Esophagus (tissue), 2 donors: ENCODE measurements around the gene SDCCAG8. TPM values are rescaled to one million over a fixed set of nuclear protein-coding genes. Genes with fewer than 3 reads are reported as not detected.

Experiments
- H3K27ac ChIP-seq, 2 donors: one replicate each; pipeline ENCODE4 v1.5.1; 2013; ENCODE audit warnings: low read depth in 2 of 2, mild to moderate bottlenecking in 2 of 2, inconsistent platforms in 1 of 2, low read length in 1 of 2, moderate library complexity in 1 of 2
- H3K27me3 ChIP-seq, 2 donors: one replicate each; pipeline ENCODE4 v1.6.1; 2013; ENCODE audit warnings: low read length in 2 of 2, control low read depth in 1 of 2, mild to moderate bottlenecking in 1 of 2; ENCODE audit not compliant: insufficient read depth in 2 of 2, control insufficient read depth in 1 of 2
- H3K36me3 ChIP-seq, 2 donors: one replicate each; pipeline ENCODE4 v1.6.1; 2013; ENCODE audit warnings: low read length in 1 of 2; ENCODE audit not compliant: control insufficient read depth in 2 of 2, insufficient read depth in 2 of 2
- H3K4me1 ChIP-seq, 2 donors: one replicate each; pipeline ENCODE4 v1.6.1; 2013; ENCODE audit warnings: low read length in 1 of 2; ENCODE audit not compliant: control insufficient read depth in 2 of 2, insufficient read depth in 2 of 2
- H3K4me3 ChIP-seq, 2 donors: one replicate each; pipeline ENCODE4 v1.5.1; 2013; ENCODE audit warnings: low read length in 2 of 2, mild to moderate bottlenecking in 2 of 2, low read depth in 1 of 2, moderate library complexity in 1 of 2
- H3K9me3 ChIP-seq, 2 donors: one replicate each; pipeline ENCODE4 v1.6.1; 2013; ENCODE audit warnings: mild to moderate bottlenecking in 2 of 2, low read depth in 1 of 2, low read length in 1 of 2, moderate library complexity in 1 of 2; ENCODE audit not compliant: control insufficient read depth in 2 of 2, insufficient read depth in 1 of 2
- WGBS, 2 donors: extraction: QIAGEN DNeasy Blood & Tissue Kit; methylation state at CpG; one replicate each; pipeline ENCODE4 v1.1.7; 2013; 5-methylcytosine and 5-hydroxymethylcytosine counted together
- polyA plus RNA-seq, 2 donors: library from polyadenylated mRNA; stranded (reverse); fragments of 200-250 nt; gene quantifications; one replicate each; pipeline ENCODE4 v1.2.3, GENCODE V29; 2013
- donor health status: healthy with polysubstance abuse.
- donor health status: Bipolar disorder and iron deficiency.

Gene SDCCAG8
- polyA plus RNA-seq, 2 donors, result 11.2 to 12.2 TPM

DNA sequence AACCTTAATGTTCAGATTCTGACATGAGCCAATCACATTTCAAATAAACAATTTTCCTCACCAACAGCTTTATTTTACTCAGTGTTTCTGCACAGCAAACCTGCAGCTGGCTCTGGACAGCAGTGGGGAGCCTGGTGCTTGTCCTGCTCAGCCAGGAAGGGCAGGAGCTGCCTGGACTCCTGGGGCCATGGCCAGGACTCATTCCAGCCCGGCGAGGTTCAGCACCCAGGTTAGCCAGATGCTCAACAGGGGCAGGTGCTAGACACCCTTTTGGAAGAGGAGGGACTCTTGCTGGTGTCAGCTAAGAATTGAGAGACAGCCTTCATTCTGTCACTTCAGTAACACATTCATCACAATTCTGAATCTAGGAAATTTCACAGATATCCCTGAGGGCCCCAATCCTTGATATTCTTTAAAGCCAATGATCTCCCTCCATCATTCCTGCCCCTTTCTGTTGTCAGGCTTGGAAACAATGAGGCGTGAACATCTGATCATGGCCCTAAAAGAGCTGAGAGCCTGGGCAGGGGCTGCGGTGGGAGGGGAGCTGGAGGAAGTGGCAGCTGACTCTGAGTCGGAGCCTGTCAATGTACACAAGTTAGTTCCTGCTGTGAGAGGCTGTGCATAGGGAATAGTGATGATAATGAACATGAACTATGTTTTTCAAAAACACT is 251.3 kb downstream of the SDCCAG8 start:
- WGBS, 2 donors, result 81 to 88% methylated on average over 5 of the region's 5 CpGs
- Histone ChIP-seq H3K4me1 (no peaks in the 10 kb centered on the region), H3K9me3 (no peaks in the 10 kb centered on the region), H3K4me3 (no peak overlapping the region), H3K36me3 (peaks cover 0 to 6% of the 10 kb centered on the region in 2 donors), H3K27ac (no peak overlapping the region), H3K27me3 (no peaks in the 10 kb centered on the region)

DNA sequence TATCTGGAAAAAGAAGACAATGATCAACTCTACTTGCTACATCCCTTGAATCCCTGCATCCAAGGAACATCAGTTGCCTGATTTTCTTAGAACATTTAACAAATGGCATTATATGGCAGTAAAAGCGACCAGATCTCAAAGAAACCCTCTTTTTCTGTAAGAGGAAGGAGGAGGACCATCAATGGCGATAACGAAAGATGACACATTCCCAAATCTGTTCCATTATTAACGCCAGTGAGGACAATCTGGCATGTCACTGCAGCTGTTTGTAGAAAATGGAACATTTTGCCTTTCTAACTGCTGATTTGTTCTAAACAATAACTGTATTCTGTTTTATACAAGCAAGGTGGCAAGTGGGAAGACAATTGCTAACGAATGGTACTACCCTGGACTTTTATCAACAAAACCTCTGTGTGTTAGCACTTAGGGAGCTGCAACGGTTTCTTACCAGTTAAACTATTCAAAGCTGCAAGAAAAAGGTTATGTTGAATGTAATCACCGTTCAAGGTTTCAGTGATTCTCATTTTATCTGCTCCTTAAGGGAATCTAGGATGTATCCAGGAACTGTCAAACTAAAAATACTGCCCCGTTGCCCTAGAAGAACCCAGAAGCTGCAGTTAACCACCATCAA is 251.9 kb downstream of the SDCCAG8 start:
- WGBS, 2 donors, result 86 to 87% methylated on average over 8 of the region's 8 CpGs

DNA sequence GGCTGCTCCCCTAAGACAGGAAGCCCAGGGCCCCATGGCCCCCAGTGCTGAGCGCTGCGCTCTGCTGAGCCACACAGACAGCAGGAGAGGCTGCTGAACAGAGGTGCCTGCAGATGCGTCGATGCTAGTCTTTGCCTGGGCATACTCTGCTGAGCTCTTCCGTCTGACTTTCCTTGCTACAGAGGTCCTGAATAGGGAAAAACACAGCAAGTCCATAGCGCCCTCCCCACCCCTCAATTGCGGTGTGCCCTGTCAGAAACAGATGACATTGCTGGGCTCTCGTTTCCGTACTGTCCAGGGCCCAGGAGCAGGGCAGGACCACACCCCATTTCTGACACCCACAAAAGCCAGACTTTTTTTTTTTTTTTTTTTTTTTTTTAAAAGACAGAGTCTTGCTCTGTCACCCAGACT is 252.5 kb downstream of the SDCCAG8 start:
- 79 to 86% methylated on average over 9 of the region's 9 CpGs for WGBS, 2 donors
- Histone ChIP-seq H3K27ac (no peak overlapping the region), H3K4me3 (no peak overlapping the region), H3K4me1 (no peaks in the 10 kb centered on the region), H3K36me3 (peaks cover 0 to 6% of the 10 kb centered on the region in 2 donors), H3K9me3 (no peaks in the 10 kb centered on the region), H3K27me3 (no peaks in the 10 kb centered on the region)

More for the DNA sequence above, 251.9 kb downstream of the SDCCAG8 start:
- no peak overlapping the region for H3K4me3 ChIP-seq
- H3K9me3 ChIP-seq, result no peaks in the 10 kb centered on the region
- no peaks in the 10 kb centered on the region for H3K27me3 ChIP-seq
- H3K4me1 ChIP-seq, result no peaks in the 10 kb centered on the region
- H3K36me3 ChIP-seq, result peaks cover 0 to 6% of the 10 kb centered on the region in 2 donors
- H3K27ac ChIP-seq, result no peak overlapping the region

DNA sequence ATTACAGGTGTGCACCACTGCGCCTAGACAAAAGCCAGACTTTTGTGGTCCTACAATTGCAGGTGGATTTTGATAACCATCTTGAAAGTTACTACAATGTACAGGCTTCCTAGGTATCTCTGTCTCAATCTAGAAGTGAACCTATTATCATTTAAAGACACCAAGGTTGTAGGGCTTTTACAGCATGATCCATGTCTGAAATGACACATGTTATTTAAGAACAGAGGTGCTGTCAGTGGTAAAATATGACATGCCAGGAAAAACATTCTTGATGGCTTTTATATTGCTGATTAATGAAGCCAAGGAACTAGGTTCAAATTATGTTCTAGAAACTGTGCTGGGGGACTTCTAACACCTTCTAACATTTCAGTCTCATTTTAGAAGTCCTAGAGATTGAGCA is 253.1 kb downstream of the SDCCAG8 start:
- WGBS, 2 donors, result 93 to 100% methylated on average over 1 of the region's 1 CpG
- no peaks in the 10 kb centered on the region for H3K27me3 ChIP-seq
- H3K27ac ChIP-seq, result no peak overlapping the region
- H3K9me3 ChIP-seq, result no peaks in the 10 kb centered on the region
- H3K4me1 ChIP-seq, result no peaks in the 10 kb centered on the region
- H3K4me3 ChIP-seq, result no peak overlapping the region
- peaks cover 0 to 6% of the 10 kb centered on the region in 2 donors for H3K36me3 ChIP-seq

DNA sequence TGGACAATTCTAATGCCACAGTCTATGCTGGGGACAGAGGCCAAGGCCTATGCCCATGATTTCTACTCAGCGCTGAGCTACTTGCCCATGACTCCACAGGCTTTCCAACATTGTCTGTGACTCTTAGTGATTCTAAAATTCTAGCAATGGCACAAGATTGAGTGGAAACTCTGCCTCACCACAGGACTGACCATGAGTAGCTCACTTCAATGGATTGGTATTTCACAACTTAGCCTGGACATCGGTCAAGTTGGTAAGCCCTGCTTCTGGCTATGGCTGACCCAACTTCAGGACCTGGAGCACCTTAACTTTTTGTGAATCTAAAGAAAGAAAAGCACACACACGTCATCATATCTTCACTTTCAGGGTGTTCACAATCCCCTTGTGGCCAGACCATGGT is 255.1 kb downstream of the SDCCAG8 start:
- 97 to 98% methylated on average over 3 of the region's 3 CpGs for WGBS, 2 donors
- Histone ChIP-seq H3K27ac (no peak overlapping the region), H3K4me3 (no peak overlapping the region), H3K36me3 (peaks cover 0 to 3% of the 10 kb centered on the region in 2 donors), H3K27me3 (no peaks in the 10 kb centered on the region), H3K4me1 (no peaks in the 10 kb centered on the region), H3K9me3 (no peaks in the 10 kb centered on the region)

DNA sequence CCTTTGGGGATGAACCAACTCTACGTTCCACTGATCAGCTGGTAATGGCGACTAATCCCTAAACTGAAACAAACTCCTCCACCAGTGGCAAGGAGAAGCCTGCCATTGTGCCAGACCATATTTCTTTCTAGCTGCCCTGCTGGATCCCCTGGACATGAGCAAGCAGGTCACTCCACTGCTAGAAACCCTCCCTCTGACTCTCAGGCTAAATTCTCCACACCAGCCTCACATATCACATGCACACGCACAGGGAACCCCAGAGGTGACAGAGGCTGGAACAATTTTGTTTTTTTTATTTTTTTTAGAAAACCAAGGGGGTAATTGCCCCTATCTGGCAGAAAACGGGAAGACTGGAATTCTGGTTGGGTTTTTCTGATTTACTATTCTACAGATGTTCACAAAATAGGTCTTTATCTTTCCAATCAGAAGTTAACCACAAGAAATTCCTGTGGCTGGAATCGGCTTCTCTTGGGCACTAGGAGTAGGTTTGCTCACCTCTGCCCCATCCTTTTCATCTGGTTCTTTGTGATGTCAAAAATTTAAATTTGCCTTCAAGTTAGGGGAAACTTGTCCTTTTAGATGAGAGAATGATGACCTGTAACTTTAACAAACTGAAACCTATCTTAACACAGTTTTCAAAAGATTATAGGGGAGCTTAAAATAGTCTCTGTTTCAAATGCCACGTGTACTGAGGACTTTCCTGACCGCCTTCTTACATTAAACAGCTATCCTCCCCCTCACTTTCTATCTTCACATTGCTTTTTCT is 258.1 kb downstream of the SDCCAG8 start:
- 81% methylated on average over 7 of the region's 7 CpGs for WGBS, 2 donors
- H3K9me3 ChIP-seq, result no peaks in the 10 kb centered on the region
- peaks cover 0 to 3% of the 10 kb centered on the region in 2 donors for H3K36me3 ChIP-seq
- no peak overlapping the region for H3K27ac ChIP-seq
- H3K27me3 ChIP-seq, result no peaks in the 10 kb centered on the region
- no peaks in the 10 kb centered on the region for H3K4me1 ChIP-seq
- no peak overlapping the region for H3K4me3 ChIP-seq

DNA sequence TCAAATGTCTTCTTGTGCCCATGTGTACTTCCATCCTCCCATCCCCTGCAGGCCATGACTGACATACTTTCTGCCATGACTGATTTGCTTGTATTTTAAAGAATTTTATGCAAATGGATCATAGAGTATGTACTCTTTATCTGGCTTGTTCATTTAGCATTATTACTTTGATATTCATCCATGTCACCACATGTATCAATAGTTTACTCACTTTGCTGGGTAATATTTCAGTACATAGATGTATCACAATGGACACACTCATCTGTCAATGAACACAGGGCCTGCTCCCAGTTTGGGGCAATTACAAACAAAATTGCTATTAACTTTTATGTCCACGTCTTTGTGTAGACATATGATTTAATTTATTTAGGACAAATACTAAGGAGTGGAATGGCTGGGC is 259.1 kb downstream of the SDCCAG8 start:
- H3K4me3 ChIP-seq, result no peak overlapping the region
- H3K27ac ChIP-seq, result no peak overlapping the region
- H3K36me3 ChIP-seq, result peaks cover 0 to 3% of the 10 kb centered on the region in 2 donors
- no peaks in the 10 kb centered on the region for H3K9me3 ChIP-seq
- WGBS, 2 donors, result 86 to 87% methylated on average over 1 of the region's 1 CpG
- H3K4me1 ChIP-seq, result no peaks in the 10 kb centered on the region
- no peaks in the 10 kb centered on the region for H3K27me3 ChIP-seq

DNA sequence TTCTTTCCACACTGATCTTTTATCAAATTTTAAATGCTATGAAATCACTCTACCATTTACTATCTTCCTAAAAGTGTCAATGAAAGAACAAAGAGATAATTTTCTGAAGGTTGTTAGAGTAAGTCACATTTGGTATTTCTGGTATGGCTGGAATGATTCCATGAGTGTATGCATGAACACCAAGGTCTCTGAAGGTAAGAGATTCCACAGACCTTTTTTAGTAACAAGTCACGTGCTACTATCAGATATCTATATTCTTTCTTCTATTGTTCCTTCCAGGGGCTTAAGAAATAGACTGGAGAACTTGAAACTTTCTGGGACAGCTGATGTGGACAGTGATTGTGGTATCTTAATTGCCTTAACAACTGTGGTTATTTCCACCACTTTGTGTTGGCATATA is 265.0 kb downstream of the SDCCAG8 start:
- H3K27ac ChIP-seq, result no peak overlapping the region
- H3K36me3 ChIP-seq, result no peaks in the 10 kb centered on the region
- H3K4me1 ChIP-seq, result no peaks in the 10 kb centered on the region
- H3K9me3 ChIP-seq, result no peaks in the 10 kb centered on the region
- no peak overlapping the region for H3K4me3 ChIP-seq
- WGBS, 2 donors, result 77 to 93% methylated on average over 1 of the region's 1 CpG
- no peaks in the 10 kb centered on the region for H3K27me3 ChIP-seq

DNA sequence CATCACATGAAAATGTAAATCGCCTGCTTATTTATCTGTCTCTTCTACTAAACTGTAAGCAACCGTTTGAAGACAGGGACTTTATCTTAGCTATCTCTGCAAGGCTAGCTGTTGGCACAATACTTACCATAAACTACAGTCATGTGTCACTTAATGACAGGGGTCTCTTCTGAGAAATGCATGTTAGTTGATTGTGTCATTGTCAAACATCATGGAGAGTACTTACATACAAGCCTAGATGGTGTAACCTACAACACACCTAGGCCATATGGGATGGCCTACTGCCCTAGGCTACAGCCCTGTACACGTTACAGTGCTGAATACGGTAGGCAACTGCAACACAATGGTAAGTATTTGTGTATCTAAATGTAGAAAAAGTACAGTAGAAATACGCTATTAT is 267.9 kb downstream of the SDCCAG8 start:
- Histone ChIP-seq H3K27ac (no peak overlapping the region), H3K4me3 (no peak overlapping the region)
- 94 to 95% methylated on average over 5 of the region's 5 CpGs for WGBS, 2 donors

More for the DNA sequence above, 267.9 kb downstream of the SDCCAG8 start:
- no peaks in the 10 kb centered on the region for H3K4me1 ChIP-seq
- no peaks in the 10 kb centered on the region for H3K36me3 ChIP-seq
- H3K27me3 ChIP-seq, result no peaks in the 10 kb centered on the region
- H3K9me3 ChIP-seq, result no peaks in the 10 kb centered on the region
